ENCODE results near the gene GRIK2.

GRIK2 gene

GRCh38 chr6:101887532-101887931 is 494.0 kb downstream of the GRIK2 start:
- DNase-seq (ENCODE audit: low spot score): no peak

DNA sequence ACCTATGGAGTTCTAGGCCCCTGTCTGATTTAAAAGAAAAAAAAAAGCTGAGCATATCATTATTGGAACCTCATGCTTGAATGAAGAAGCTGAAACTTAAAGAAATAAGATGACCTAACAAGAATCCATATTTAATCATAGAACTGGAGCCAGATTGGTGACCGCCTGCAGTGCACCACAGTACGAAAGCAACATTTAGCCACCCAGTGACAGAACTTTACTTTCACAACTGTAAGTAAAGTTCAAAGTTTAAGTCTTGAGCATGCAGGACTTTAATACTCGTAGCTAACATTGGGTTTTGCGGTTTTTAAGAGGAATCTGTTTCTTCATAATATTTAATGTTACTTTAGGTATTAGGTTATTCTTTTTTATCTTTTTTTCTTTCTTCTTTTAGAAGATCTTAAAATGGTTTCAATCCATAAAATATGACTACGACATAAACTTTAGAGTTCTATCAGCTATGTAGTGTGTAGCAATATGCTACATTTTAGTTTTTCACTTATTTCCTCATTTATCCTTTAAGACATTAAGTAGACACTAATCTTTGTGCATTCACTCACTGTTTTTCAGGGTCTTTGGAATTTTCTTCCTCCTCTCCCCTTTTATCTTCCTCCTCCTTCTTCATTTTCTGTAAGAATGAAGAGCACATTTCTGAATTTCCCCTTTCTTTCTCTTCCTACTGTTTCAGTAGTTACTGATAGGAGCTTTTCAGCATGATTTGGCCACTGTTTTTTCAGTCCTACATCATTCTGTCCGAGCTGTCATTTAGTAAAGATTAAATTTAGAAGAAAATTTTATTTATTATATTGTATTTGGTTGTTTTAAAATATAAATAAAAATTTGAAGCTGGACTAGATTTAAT is 514.1 kb downstream of the GRIK2 start:
- no peak for DNase-seq (ENCODE audit: low spot score)

DNA sequence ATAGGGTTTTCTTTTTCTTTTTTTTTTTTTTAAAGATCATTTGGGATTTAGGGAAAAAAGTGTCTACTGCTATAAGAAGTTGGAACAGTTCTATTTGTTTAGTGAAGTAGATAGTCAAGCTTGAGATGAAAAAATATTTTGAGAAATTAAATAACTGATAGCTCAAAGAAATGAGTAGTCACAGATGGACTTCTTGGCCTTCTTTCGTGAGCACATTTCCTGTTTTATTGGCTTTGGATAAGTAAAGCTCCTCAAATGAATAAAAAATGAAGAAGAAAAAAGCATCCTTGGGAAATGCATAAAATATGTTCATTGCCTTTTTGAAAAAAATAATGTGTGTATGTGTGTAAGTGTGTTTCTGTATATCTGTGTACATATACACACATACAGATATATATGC is 515.9 kb downstream of the GRIK2 start:
- no peak for DNase-seq (ENCODE audit: low spot score)

- DNase-seq (ENCODE audit: low spot score): no peak
Measured at GRCh38 chr6:101912311-101912710, 518.8 kb downstream of the GRIK2 start.

- no peak for DNase-seq (ENCODE audit: low spot score)
Measured at GRCh38 chr6:101918471-101918870, 525.0 kb downstream of the GRIK2 start.

GRCh38 chr6:101921829-101922450 is 528.4 kb downstream of the GRIK2 start:
- DNase-seq (ENCODE audit: low spot score): no peak

- DNase-seq (ENCODE audit: low spot score): no peak
Measured at GRCh38 chr6:101926149-101926925, 532.8 kb downstream of the GRIK2 start.

- no peak for DNase-seq (ENCODE audit: low spot score)
Measured at GRCh38 chr6:101931766-101932165, 538.3 kb downstream of the GRIK2 start.

- no peak for DNase-seq (ENCODE audit: low spot score)
Measured at GRCh38 chr6:101932704-101933103, 539.2 kb downstream of the GRIK2 start.

DNA sequence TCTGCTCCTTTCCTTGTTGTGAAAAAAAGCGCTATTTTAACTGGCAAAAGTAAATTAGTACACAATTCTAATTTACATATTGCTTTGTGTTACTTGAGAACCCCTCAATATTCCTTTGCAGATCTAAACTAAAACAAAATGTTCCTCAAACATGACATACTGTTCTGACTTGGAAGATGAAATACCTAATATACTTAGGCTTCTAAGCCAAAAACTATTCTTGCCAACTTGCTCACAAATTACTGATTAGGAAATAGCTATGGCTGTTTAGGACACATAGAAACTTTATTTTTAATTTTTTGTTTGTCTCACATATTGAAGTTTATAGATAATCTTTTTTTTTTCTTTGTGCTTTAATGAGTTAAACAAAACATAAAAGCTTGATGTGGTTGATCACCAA is 542.2 kb downstream of the GRIK2 start:
- no peak for DNase-seq (ENCODE audit: low spot score)

DNA sequence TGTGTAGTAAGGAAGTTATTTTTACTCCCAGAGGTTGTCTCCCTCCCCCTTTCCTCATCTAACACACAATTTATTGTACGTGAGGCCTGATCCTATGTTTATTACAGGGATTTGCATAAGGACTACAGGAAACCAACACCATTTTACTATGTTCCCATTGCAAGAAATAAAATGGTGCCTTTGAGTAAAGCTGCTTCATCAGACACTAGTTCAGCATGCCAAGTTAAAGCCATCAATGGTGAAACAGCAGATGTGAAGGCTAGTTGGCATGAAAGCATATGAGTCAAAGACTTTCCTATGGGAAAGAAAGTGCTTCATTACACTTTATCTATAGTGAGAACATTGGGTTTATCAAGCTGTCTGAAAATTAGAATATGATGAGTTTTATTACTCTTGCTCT is 543.0 kb downstream of the GRIK2 start:
- no peak for DNase-seq (ENCODE audit: low spot score)

DNA sequence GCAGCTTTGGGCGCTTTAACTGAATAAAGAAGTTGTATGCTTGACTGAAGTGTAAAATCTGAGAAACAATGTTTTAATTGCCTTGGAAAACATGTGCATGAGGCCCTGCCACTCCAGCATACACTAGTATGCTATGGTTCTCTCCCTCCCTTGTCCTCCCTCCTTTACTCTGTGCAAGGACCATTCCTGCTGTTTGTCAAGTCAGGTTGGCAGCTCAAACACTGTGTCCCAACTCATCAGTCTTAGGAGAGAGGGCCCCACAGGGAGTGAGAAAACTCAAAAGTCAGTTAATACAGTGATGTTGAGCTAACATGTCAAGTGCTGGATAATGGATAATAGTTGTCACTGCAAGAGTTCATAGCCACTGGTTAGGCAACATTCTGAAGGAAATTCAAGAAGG is 543.6 kb downstream of the GRIK2 start:
- DNase-seq (ENCODE audit: low spot score): no peak

GRCh38 chr6:101940391-101940790 is 546.9 kb downstream of the GRIK2 start:
- DNase-seq (ENCODE audit: low spot score): no peak

- no peak for DNase-seq (ENCODE audit: low spot score)
Measured at GRCh38 chr6:101956961-101957360, 563.5 kb downstream of the GRIK2 start.

GRCh38 chr6:101961357-101961756 is 567.8 kb downstream of the GRIK2 start:
- DNase-seq (ENCODE audit: low spot score): no peak

- no peak for DNase-seq (ENCODE audit: low spot score)
Measured at GRCh38 chr6:101980924-101981323, 587.4 kb downstream of the GRIK2 start.

DNA sequence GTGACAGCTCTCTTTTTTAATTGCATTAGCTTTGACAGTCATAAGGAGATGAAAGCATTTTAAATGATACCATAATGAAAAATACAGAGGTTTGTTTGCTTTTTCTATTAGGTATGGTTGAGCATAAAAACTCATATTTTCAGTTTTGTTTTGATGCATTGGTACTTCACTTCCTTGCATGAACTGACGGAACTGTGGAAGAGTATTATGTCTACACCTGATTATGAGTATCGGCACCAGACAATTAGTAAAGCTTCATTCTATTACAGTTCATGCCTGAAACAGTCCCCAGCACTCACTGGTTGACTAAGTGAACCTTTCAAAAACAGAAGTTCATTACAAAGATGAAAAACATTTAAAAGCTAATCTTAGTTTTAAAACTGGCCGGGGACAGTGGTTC is 593.0 kb downstream of the GRIK2 start:
- no peak for DNase-seq (ENCODE audit: low spot score)

GRCh38 chr6:101992286-101992685 is 598.8 kb downstream of the GRIK2 start:
- no peak for DNase-seq (ENCODE audit: low spot score)

- no peak for DNase-seq (ENCODE audit: low spot score)
Measured at GRCh38 chr6:101994521-101994920, 601.0 kb downstream of the GRIK2 start.

DNA sequence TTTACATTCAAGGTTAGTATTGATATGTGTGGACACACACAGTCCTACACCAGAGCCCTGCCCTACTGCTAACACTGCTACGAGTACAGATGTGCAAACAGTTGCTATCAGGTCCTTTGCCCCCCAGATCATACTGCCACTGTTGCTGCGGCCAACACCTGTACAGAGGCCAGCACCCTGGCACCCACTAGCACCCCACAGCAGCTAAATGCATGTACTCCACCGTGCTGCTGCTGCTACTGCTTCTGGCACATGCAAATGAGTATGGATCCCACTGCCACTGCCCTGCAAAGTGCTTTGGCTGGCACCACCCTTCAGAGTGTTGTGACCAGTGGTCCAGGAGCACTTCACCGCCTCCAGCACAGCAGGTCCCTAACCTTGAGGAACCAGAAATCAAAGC is 621.9 kb downstream of the GRIK2 start:
- no peak for DNase-seq (ENCODE audit: low spot score)

DNA sequence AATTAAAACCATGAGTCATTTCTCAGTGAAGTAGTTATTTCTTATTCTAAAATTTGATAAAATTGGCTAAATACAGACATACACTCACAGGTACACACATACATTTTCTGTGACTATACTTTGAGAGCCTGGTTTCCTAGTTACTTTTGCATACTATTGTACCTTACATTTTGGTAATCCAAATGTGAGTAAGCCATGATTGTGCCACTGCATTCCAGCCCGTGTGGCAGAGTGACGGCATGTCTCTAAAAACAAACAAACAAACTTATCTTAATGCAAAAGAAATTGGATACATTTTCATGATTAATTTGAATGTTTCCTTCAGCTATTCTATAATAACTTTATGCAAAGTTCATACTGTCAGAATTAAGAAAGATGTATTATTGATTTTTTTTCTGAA is 628.8 kb downstream of the GRIK2 start:
- DNase-seq (ENCODE audit: low spot score): no peak

GRCh38 chr6:102022803-102023202 is 629.3 kb downstream of the GRIK2 start:
- no peak for DNase-seq (ENCODE audit: low spot score)
